CD4-positive, CD25-positive, alpha-beta regulatory T cell (primary cell): ENCODE data around the gene YIPF2. TPM values are rescaled to one million over a fixed set of nuclear protein-coding genes. Genes with fewer than 3 reads are reported as not detected.

ENCODE experiments used
- ATAC-seq, 2 donors: fragments of 150-1000 bp; cut with Tn5 transposase; one replicate each; pipeline ENCODE4 v1.10.0; 2021; ENCODE audit warnings: low read depth in 2 of 2, moderate number of reproducible peaks in 2 of 2, moderate library complexity in 1 of 2
- DNase-seq, 3 donors: peaks; one replicate each; pipeline versions ENCODE4 v3.0.0 to v3.0.0-alpha.2; 2012 to 2022; ENCODE audit warnings: mixed read lengths in 1 of 3
- H3K27ac ChIP-seq: one replicate; pipeline ENCODE4 v1.7.0; 2013; ENCODE audit warnings: mild to moderate bottlenecking, low read length; ENCODE audit not compliant: insufficient read depth, poor library complexity, severe bottlenecking
- H3K27me3 ChIP-seq: one replicate; pipeline ENCODE4 v1.7.0; 2013; ENCODE audit warnings: low read length; ENCODE audit not compliant: control insufficient read depth, insufficient read depth
- H3K36me3 ChIP-seq: one replicate; pipeline ENCODE4 v1.7.0; 2013; ENCODE audit warnings: mild to moderate bottlenecking, low read length, moderate library complexity; ENCODE audit not compliant: control insufficient read depth, insufficient read depth
- H3K4me1 ChIP-seq: 2 replicates; pipeline ENCODE4 v1.7.0; 2013; ENCODE audit warnings: mild to moderate bottlenecking, low read length; ENCODE audit not compliant: insufficient read depth, control insufficient read depth, poor library complexity, severe bottlenecking
- H3K4me3 ChIP-seq: one replicate; pipeline ENCODE4 v1.7.0; 2013; ENCODE audit warnings: low read depth, mild to moderate bottlenecking, low read length, moderate library complexity
- H3K9me3 ChIP-seq, 2 experiments: 1 replicate in 1 of 2; 2 replicates in 1 of 2; pipeline ENCODE4 v1.7.0; 2013; ENCODE audit warnings: low read length in 2 of 2, mild to moderate bottlenecking in 1 of 2, moderate library complexity in 1 of 2; ENCODE audit not compliant: control insufficient read depth in 2 of 2
- H3K27ac Mint-ChIP-seq, 3 donors: one replicate each; pipeline ENCODE4 v1.8.0; 2020 to 2022; ENCODE audit warnings: mild to moderate bottlenecking in 3 of 3, mixed read lengths in 3 of 3, moderate library complexity in 2 of 3
- H3K27me3 Mint-ChIP-seq: one replicate; pipeline ENCODE4 v1.8.0; 2022; ENCODE audit warnings: mild to moderate bottlenecking, mixed read lengths
- H3K36me3 Mint-ChIP-seq: one replicate; pipeline ENCODE4 v1.8.0; 2020; ENCODE audit warnings: mixed read lengths
- H3K4me1 Mint-ChIP-seq, 4 donors: one replicate each; pipeline ENCODE4 v1.8.0; 2020 to 2022; ENCODE audit warnings: mixed read lengths in 4 of 4, mild to moderate bottlenecking in 1 of 4
- H3K4me3 Mint-ChIP-seq, 4 donors: one replicate each; pipeline ENCODE4 v1.8.0; 2020 to 2022; ENCODE audit warnings: mild to moderate bottlenecking in 4 of 4, mixed read lengths in 4 of 4, moderate library complexity in 3 of 4
- H3K9me3 Mint-ChIP-seq, 7 donors: one replicate each; pipeline ENCODE4 v1.8.0; 2020 to 2022; ENCODE audit warnings: mixed read lengths in 7 of 7, mild to moderate bottlenecking in 3 of 7, moderate library complexity in 2 of 7
- polyA plus RNA-seq, 4 donors: library from polyadenylated mRNA; unstranded; fragments of 300-500 nt; fragmentation: Illumina TruSeq; gene quantifications; one replicate each; pipeline ENCODE4 v1.2.3, GENCODE V29; 2021
- total RNA-seq: library from RNA; stranded (reverse); gene quantifications from one replicate; pipeline ENCODE4 v1.2.3, GENCODE V29; 2022

YIPF2 gene
- total and polyA plus RNA-seq, 5 donors from 2014 or later, result 10.7 to 22.0 (median 12.9) TPM

- Histone ChIP-seq H3K4me1 (no peaks in the 10 kb centered on the region), H3K4me3 (no peak overlapping the region), H3K36me3 (peaks cover 7% of the 10 kb centered on the region), H3K9me3 (no peaks in the 10 kb centered on the region), H3K27me3 (no peaks in the 10 kb centered on the region), H3K27ac (no peak overlapping the region)
- no peak overlapping the region for H3K4me3 Mint-ChIP-seq
- H3K4me1 Mint-ChIP-seq, result no peaks in the 10 kb centered on the region
- peaks cover 8% of the 10 kb centered on the region for H3K36me3 Mint-ChIP-seq
- H3K27ac Mint-ChIP-seq, result no peak overlapping the region
- H3K9me3 Mint-ChIP-seq, result no peaks in the 10 kb centered on the region
- no peak for ATAC-seq
- no peak for DNase-seq
- no peaks in the 10 kb centered on the region for H3K27me3 Mint-ChIP-seq
Observed at GRCh38 chr19:10921199-10921909, 7.1 kb downstream of the YIPF2 start.

- no peak for ATAC-seq
- Mint-ChIP-seq H3K9me3 (no peaks in the 10 kb centered on the region), H3K27me3 (no peaks in the 10 kb centered on the region), H3K4me1 (no peaks in the 10 kb centered on the region), H3K27ac (no peak overlapping the region), H3K36me3 (peaks cover 8% of the 10 kb centered on the region), H3K4me3 (no peak overlapping the region)
- Histone ChIP-seq H3K4me3 (no peak overlapping the region), H3K36me3 (peaks cover 7% of the 10 kb centered on the region), H3K9me3 (no peaks in the 10 kb centered on the region), H3K27ac (no peak overlapping the region), H3K27me3 (no peaks in the 10 kb centered on the region), H3K4me1 (no peaks in the 10 kb centered on the region)
- DNase-seq, result no peak
Observed at GRCh38 chr19:10920781-10921180, 7.7 kb downstream of the YIPF2 start.

DNA sequence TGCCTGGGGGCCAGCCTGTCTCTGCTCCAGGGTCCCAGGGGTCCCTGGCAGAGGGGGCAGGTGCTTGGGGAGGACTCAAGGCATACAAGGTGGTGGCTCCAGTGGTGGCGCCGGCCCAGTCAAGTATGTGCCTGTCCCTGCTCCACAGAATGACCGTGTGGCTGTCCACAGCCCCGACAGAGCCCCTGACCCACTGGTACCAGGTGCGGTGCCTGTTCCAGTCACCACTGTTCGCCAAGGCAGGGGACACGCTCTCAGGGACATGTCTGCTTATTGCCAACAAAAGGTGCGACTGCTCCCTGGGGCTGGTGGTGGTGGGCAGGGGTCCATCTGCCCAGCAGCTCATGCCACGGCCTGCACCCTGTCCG is 8.2 kb downstream of the YIPF2 start:
- Mint-ChIP-seq H3K4me1 (no peaks in the 10 kb centered on the region), H3K27ac (no peak overlapping the region), H3K4me3 (no peak overlapping the region), H3K36me3 (peaks cover 6% of the 10 kb centered on the region), H3K27me3 (no peaks in the 10 kb centered on the region), H3K9me3 (no peaks in the 10 kb centered on the region)
- no peak overlapping the region for H3K4me3 ChIP-seq
- no peak overlapping the region for H3K27ac ChIP-seq
- H3K27me3 ChIP-seq, result no peaks in the 10 kb centered on the region
- no peak for DNase-seq
- H3K36me3 ChIP-seq, result peaks cover 7% of the 10 kb centered on the region
- no peaks in the 10 kb centered on the region for H3K9me3 ChIP-seq
- no peak for ATAC-seq
- no peaks in the 10 kb centered on the region for H3K4me1 ChIP-seq

DNA sequence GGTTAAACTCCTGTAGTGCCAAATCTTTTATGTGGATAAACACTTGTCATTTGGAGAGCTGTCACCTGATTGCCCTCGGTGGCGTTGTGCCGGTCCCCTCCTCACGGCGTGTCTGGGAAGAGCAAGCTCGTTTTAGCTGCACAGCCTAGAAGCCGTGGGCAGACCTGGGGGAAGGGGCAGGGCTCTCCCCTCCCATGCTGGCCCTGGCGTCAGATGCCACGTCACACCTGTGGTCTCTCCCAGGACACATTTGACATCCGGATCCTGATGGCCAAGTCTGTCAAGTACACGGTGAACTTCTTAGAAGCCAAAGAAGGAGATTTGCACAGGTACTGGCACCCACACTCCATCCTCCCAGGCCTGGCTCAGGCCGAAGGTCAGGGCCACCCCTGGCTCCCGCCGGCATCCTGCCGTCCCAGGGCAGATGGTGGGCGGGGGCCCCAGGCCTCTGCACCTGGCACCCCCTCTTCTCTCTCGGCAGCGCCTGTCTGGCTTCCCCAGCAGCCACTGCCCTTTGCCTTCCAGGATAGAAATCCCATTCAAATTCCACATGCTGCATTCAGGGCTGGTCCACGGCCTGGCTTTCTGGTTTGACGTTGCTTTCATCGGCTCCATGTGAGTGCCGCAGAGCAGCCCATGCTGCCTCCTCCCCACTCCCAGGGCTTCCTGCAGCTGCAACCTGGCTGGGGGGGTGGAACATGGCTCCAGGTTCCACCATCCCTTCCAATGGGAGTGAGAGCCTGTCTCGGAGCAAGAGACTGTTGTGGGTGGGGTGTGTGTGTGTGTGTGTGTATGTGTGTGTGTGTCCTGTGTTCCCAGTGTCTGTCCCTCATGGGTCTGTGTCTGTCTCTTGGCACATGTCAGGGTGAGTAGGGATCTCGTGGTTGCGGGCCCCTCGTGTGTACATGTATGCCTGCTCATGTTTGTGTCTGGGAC is 8.8 kb downstream of the YIPF2 start:
- no peaks in the 10 kb centered on the region for H3K27me3 Mint-ChIP-seq
- no peak overlapping the region for H3K4me3 ChIP-seq
- no peaks in the 10 kb centered on the region for H3K9me3 Mint-ChIP-seq
- H3K36me3 Mint-ChIP-seq, result peaks cover 4% of the 10 kb centered on the region
- H3K9me3 ChIP-seq, result no peaks in the 10 kb centered on the region
- H3K4me1 ChIP-seq, result no peaks in the 10 kb centered on the region
- H3K27me3 ChIP-seq, result no peaks in the 10 kb centered on the region
- H3K4me1 Mint-ChIP-seq, result no peaks in the 10 kb centered on the region
- H3K36me3 ChIP-seq, result peaks cover 7% of the 10 kb centered on the region
- ATAC-seq (no peak), DNase-seq (no peak)
- no peak overlapping the region for H3K4me3 Mint-ChIP-seq
- H3K27ac ChIP-seq, result no peak overlapping the region
- peak overlapping the region in 1 of 3 donors; percentile 40 for H3K27ac Mint-ChIP-seq

DNA sequence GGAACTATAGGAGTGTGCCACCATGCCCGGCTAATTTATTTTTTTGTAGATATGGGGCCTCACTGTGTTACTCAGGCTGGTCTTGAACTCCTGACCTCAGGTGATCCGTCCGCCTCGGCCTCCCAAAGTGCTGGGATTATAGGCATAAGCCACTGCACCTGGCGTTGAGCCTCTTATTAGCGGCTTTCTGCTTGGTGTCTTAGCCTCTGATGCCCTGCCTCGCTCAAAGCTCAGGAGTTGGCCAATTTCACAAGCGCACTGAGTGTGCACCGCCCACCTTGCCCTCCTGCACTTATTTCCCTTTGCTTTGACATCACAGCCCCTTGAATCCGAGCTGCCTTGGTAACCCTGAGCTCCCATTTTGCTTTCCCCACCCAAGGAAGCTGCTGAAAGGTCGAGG is 10.1 kb downstream of the YIPF2 start:
- Histone ChIP-seq H3K36me3 (no peaks in the 10 kb centered on the region), H3K9me3 (no peaks in the 10 kb centered on the region), H3K4me3 (no peak overlapping the region), H3K27ac (no peak overlapping the region), H3K27me3 (no peaks in the 10 kb centered on the region), H3K4me1 (no peaks in the 10 kb centered on the region)
- H3K27ac Mint-ChIP-seq, result peak overlapping the region in 1 of 3 donors; percentile 56
- no peaks in the 10 kb centered on the region for H3K27me3 Mint-ChIP-seq
- H3K36me3 Mint-ChIP-seq, result peaks cover 4% of the 10 kb centered on the region
- no peaks in the 10 kb centered on the region for H3K9me3 Mint-ChIP-seq
- ATAC-seq (no peak), DNase-seq (no peak)
- H3K4me1 Mint-ChIP-seq, result no peaks in the 10 kb centered on the region
- no peak overlapping the region for H3K4me3 Mint-ChIP-seq

- no peak overlapping the region for H3K4me3 ChIP-seq
- H3K27me3 ChIP-seq, result no peaks in the 10 kb centered on the region
- Mint-ChIP-seq H3K9me3 (no peaks in the 10 kb centered on the region), H3K27me3 (no peaks in the 10 kb centered on the region), H3K36me3 (peaks cover 9% of the 10 kb centered on the region), H3K4me1 (no peaks in the 10 kb centered on the region), H3K4me3 (no peak overlapping the region), H3K27ac (no peak overlapping the region)
- H3K9me3 ChIP-seq, result no peaks in the 10 kb centered on the region
- no peaks in the 10 kb centered on the region for H3K4me1 ChIP-seq
- no peak overlapping the region for H3K27ac ChIP-seq
- peaks cover 11% of the 10 kb centered on the region for H3K36me3 ChIP-seq
- ATAC-seq, result no peak
- no peak for DNase-seq
Observed at GRCh38 chr19:10916602-10917001, 11.8 kb downstream of the YIPF2 start.

- Histone ChIP-seq H3K9me3 (no peaks in the 10 kb centered on the region), H3K36me3 (peaks cover 15% of the 10 kb centered on the region), H3K4me1 (no peaks in the 10 kb centered on the region), H3K27me3 (no peaks in the 10 kb centered on the region), H3K27ac (no peak overlapping the region), H3K4me3 (no peak overlapping the region)
- ATAC-seq (no peak), DNase-seq (no peak)
- Mint-ChIP-seq H3K9me3 (no peaks in the 10 kb centered on the region), H3K27ac (no peak overlapping the region), H3K36me3 (peaks cover 9% of the 10 kb centered on the region), H3K27me3 (no peaks in the 10 kb centered on the region), H3K4me1 (no peaks in the 10 kb centered on the region), H3K4me3 (no peak overlapping the region)
Observed at GRCh38 chr19:10915130-10916091, 13.0 kb downstream of the YIPF2 start.
